MM.1S (cell line): ENCODE measurements around the gene LIFR.
A peak's percentile ranks its signal among the peaks of the same experiment; 100 is the strongest.

Experiments
- DNase-seq: peaks from one replicate; pipeline ENCODE4 v3.0.0-alpha.2; 2015
- H2AFZ ChIP-seq: fragments of 300-600 bp; sonication (generic); 2 replicates; pipeline ENCODE4 v1.6.0; 2016; ENCODE audit warnings: antibody characterized with exemption, low read length
- H3F3A ChIP-seq: fragments of 300-600 bp; sonication (generic); 2 replicates; pipeline ENCODE4 v1.6.1; 2016; ENCODE audit warnings: mild to moderate bottlenecking, antibody characterized with exemption, low read length, moderate library complexity, mixed read lengths; ENCODE audit not compliant: insufficient read depth
- H3K27ac ChIP-seq: fragments of 300-600 bp; sonication (generic); 2 replicates; pipeline ENCODE4 v1.5.1; 2016; ENCODE audit warnings: mild to moderate bottlenecking, low read length
- H3K27me3 ChIP-seq: fragments of 300-600 bp; sonication (generic); replicated peaks from 2 replicates; pipeline ENCODE4 v1.6.0; 2016; ENCODE audit warnings: low read length; ENCODE audit not compliant: insufficient read depth
- H3K36me3 ChIP-seq: fragments of 300-600 bp; sonication (generic); replicated peaks from 2 replicates; pipeline ENCODE4 v1.6.1; 2016; ENCODE audit warnings: mild to moderate bottlenecking, low read length, mixed read lengths; ENCODE audit not compliant: insufficient read depth
- H3K4me1 ChIP-seq: fragments of 300-600 bp; sonication (generic); 2 replicates; pipeline ENCODE4 v1.6.1; 2016; ENCODE audit warnings: low read length, mixed read lengths
- H3K4me2 ChIP-seq: fragments of 300-600 bp; sonication (generic); 2 replicates; pipeline ENCODE4 v1.6.0; 2016; ENCODE audit warnings: low read depth, low read length
- H3K4me3 ChIP-seq: fragments of 300-600 bp; sonication (generic); 2 replicates; pipeline ENCODE4 v1.5.1; 2016; ENCODE audit warnings: low read length, mixed read lengths
- H3K79me2 ChIP-seq: fragments of 300-600 bp; sonication (generic); 2 replicates; pipeline ENCODE4 v1.6.1; 2016; ENCODE audit warnings: mixed run types, low read length, mixed read lengths
- H3K9ac ChIP-seq: fragments of 300-600 bp; sonication (generic); 2 replicates; pipeline ENCODE4 v1.6.1; 2016; ENCODE audit warnings: low read length, mixed read lengths
- H3K9me2 ChIP-seq: fragments of 300-600 bp; sonication (generic); replicated peaks from 2 replicates; pipeline ENCODE4 v1.6.1; 2016; ENCODE audit warnings: mild to moderate bottlenecking, low read length, mixed read lengths; ENCODE audit not compliant: insufficient read depth
- H3K9me3 ChIP-seq: fragments of 300-600 bp; sonication (generic); replicated peaks from 2 replicates; pipeline ENCODE4 v1.6.1; 2016; ENCODE audit warnings: mild to moderate bottlenecking, low read length, mixed read lengths; ENCODE audit not compliant: insufficient read depth
- H4K20me1 ChIP-seq: fragments of 300-600 bp; sonication (generic); 2 replicates; pipeline ENCODE4 v1.6.1; 2016; ENCODE audit warnings: mild to moderate bottlenecking, low read length, moderate library complexity, mixed read lengths; ENCODE audit not compliant: insufficient read depth
- CTCF ChIP-seq: fragments of 300-600 bp; sonication (generic); IDR thresholded peaks from 2 replicates; pipeline ENCODE4 v1.5.1; 2016; ENCODE audit warnings: antibody characterized with exemption, low read length, mixed read lengths
- EZH2 ChIP-seq: fragments of 300-600 bp; sonication (generic); optimal IDR thresholded peaks from 2 replicates; pipeline ENCODE3; 2017; ENCODE audit warnings: low read depth, mild to moderate bottlenecking, antibody characterized with exemption, low read length, mixed read lengths
- EZH2phosphoT487 ChIP-seq: fragments of 300-600 bp; sonication (generic); IDR thresholded peaks from 2 replicates; pipeline ENCODE4 v1.6.1; 2018; ENCODE audit warnings: antibody characterized with exemption, low read length

Gene LIFR

GRCh38 chr5:38551030-38552017 is 5.1 kb downstream of the LIFR start:
- no peak overlapping the region for H2AFZ ChIP-seq
- no peaks in the 10 kb centered on the region for H3K36me3 ChIP-seq
- H3K27ac ChIP-seq = no peak overlapping the region
- H3K4me3 ChIP-seq = no peak overlapping the region
- TF ChIP-seq EZH2phosphoT487 = no peak
- TF ChIP-seq CTCF = peak; percentile 71
- H3K27me3 ChIP-seq = peaks cover 20% of the 10 kb centered on the region
- no peak overlapping the region for H3K9ac ChIP-seq
- peak; percentile 33 for DNase-seq
- H3K4me1 ChIP-seq = no peaks in the 10 kb centered on the region
- H3F3A ChIP-seq = no peaks in the 10 kb centered on the region
- H3K9me2 ChIP-seq = no peaks in the 10 kb centered on the region
- no peaks in the 10 kb centered on the region for H3K9me3 ChIP-seq
- H3K4me2 ChIP-seq = no peak overlapping the region
- no peaks in the 10 kb centered on the region for H4K20me1 ChIP-seq
- no peaks in the 10 kb centered on the region for H3K79me2 ChIP-seq

GRCh38 chr5:38548064-38548759 is 8.2 kb downstream of the LIFR start:
- no peak overlapping the region for H3K4me3 ChIP-seq
- H4K20me1 ChIP-seq = no peaks in the 10 kb centered on the region
- no peaks in the 10 kb centered on the region for H3K4me1 ChIP-seq
- no peaks in the 10 kb centered on the region for H3F3A ChIP-seq
- no peak for DNase-seq
- H3K9me3 ChIP-seq = no peaks in the 10 kb centered on the region
- no peak overlapping the region for H3K4me2 ChIP-seq
- H3K27ac ChIP-seq = no peak overlapping the region
- H3K9me2 ChIP-seq = no peaks in the 10 kb centered on the region
- no peak overlapping the region for H3K9ac ChIP-seq
- H2AFZ ChIP-seq = no peak overlapping the region
- TF ChIP-seq EZH2 = no peak
- no peak for TF ChIP-seq CTCF
- TF ChIP-seq EZH2phosphoT487 = no peak
- no peaks in the 10 kb centered on the region for H3K27me3 ChIP-seq
- H3K79me2 ChIP-seq = no peaks in the 10 kb centered on the region
- no peaks in the 10 kb centered on the region for H3K36me3 ChIP-seq

- no peaks in the 10 kb centered on the region for H3F3A ChIP-seq
- no peak overlapping the region for H2AFZ ChIP-seq
- H3K27me3 ChIP-seq = no peaks in the 10 kb centered on the region
- no peak overlapping the region for H3K9ac ChIP-seq
- no peak for DNase-seq
- H3K4me2 ChIP-seq = no peak overlapping the region
- H3K9me3 ChIP-seq = no peaks in the 10 kb centered on the region
- no peak overlapping the region for H3K27ac ChIP-seq
- no peaks in the 10 kb centered on the region for H3K79me2 ChIP-seq
- TF ChIP-seq EZH2 = no peak
- TF ChIP-seq EZH2phosphoT487 = no peak
- no peak for TF ChIP-seq CTCF
- H4K20me1 ChIP-seq = no peaks in the 10 kb centered on the region
- no peaks in the 10 kb centered on the region for H3K36me3 ChIP-seq
- no peaks in the 10 kb centered on the region for H3K4me1 ChIP-seq
- H3K4me3 ChIP-seq = no peak overlapping the region
- no peaks in the 10 kb centered on the region for H3K9me2 ChIP-seq
Observed at GRCh38 chr5:38547257-38547656, 9.2 kb downstream of the LIFR start.
